Nucleus accumbens (tissue), 56 donors: ENCODE data around the gene LSM10.

Experiments used
- DNase-seq, 56 donors: peaks; one replicate each; lab custom pipeline; 2025; lab: John Stamatoyannopoulos, UW

Gene LSM10

DNA sequence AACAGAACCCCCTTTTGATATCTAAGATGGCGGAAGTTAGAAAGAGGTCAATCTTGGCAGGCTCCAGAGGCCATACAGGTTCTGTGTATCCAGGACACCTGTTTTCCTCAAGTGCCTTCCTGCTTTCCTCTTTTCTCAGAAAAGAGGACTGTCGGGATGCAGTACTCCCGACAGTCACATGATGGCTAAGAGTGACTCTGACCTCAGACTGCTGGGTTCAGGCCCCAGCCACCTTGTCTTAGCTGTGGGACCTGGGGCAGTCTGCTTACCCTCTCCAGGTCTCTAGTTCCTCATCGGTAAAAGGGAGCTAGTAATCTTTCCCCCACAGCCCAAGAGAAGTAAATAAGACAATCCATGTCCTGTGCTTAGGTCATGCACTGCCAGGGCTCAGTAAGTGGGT is 41.9 kb downstream of the LSM10 start:
- DNase-seq = no peak

DNA sequence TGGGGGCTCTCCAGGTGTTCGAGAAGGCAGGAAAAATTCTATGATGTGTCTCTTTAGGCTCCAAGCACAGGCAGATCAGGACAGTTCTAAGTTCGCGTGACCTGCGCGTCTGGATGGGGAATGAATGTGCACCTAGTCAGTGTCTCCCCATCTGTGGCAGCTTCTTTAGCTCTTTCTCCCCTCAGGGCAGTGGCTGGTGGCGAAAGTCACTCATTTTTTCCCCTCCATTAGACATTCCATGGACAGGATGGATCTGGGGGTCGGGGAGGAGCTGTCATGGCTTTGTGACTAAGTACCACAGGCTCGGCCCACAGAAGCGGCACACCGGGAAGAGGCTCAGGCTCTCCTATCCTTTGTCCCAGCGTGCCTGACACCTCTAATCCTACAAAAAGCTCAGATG is 43.2 kb downstream of the LSM10 start:
- DNase-seq = no peak

DNA sequence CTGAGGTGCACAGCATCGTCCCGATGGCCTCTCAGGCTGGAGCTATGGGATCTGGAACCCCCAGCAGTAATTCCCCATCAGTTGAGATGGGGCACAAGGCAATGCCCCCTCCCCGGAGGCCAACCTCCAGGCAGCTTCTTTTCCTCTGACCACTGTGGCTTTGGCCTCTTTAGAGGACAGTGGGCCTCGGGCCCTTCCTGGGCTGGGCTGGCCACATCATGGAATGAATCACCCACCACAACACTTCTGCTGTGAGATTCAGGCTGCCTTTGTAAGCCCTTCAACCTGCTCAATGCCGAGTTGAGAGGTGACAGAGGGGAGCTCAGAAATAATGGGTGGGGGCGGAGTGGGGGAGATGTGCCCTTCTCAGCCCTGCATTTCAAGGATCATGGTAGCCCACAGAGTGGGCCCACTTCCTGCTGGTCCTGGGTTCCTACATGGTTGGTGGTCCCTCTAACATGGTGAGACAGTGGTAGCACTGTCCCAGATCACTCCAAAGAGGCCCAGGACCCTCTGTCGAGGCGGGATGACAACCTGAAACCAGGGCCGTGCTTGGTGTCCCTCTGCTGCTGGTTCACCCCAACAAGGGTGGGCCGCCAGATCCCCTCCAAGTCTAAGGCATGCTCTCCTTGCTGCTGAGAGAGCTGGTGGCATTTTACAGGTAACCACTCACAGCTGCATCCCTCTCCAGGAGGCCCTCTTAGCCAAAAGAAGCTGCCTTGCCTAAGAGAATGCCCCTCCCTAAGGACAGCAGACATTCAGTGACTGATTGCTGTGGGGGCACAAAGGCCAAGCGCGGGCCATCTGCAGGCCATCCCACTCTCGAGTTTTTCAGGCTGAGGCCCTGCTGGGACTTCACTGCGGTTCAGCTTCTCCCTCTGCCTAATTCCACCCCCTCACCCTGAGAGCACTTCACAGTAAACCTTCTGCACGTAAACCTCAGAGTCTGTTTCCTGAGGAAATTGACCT is 44.5 kb downstream of the LSM10 start:
- no peak for DNase-seq

DNA sequence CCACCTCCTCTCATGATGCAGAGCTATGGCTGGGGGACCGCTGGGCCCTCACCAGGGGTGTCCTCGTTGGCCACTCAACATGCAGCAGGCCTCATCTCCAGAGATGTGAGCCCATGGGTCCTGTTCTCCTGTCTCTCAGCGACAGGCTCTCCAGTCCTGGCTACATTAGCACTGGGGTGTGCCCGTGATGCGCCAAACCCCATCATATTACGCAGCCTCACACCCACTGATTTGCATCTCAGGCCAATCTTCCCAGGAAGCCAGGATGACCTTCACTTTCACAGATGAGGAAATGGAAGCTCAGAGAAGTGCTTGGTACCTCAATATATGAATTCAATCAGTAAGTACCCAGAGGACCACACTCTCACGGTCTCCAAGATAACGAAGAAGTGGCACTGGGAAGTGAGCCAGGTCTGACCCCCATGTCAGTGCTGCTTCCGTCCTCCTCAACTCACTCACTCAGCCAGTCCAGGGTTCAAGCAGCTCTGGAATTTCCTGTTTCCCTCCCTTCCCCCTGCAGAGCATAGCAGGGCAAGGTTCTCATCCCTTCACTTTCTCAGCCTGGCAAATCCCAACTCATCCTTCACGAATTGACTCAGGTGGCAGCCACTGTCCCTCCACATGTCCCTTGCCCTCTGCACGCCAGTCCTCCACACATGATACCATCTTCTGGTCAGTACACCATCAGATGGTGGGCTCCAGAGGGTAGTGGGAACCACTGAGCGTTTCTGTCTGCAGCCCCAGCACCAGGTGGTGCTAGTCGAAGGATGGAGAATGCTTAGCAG is 45.4 kb downstream of the LSM10 start:
- no peak for DNase-seq

DNA sequence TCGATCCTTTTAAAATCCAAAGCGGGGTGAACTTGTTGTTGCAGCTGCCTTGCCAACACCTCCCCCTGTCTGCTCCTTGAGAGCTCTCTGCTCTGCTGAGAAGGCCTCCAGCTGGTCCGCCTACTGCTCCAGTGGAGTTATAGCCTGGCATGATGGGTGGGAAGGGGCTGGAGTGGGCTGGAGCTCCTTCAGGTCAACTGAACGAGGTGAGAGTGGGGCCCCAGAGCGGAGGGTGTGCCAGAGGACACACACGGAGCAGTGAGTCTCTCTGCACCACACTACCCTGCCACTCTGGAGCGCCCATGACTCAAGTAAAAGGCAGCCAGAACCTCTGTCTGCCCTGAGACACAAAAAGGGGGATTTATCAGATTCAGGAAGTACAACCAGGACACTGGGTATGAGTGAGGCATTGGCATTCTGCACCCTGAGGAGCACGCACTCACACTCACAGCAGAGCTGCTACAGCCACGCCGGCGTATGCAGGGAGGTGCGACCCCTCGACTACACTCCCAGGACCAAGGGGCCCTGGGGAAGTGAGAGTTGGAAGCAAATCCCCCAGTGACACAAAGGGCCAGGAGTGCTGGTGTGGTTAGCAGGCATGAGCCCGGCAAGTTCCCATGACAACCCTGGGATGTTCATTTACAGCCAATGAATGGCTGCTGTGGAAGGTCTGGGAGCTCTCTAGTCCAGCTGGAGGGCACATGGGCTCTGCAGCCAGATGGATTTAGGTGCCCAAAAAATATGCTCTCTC is 46.3 kb downstream of the LSM10 start:
- peak in 11 of 56 donors; percentile 3 to 37 (median 16) for DNase-seq

DNA sequence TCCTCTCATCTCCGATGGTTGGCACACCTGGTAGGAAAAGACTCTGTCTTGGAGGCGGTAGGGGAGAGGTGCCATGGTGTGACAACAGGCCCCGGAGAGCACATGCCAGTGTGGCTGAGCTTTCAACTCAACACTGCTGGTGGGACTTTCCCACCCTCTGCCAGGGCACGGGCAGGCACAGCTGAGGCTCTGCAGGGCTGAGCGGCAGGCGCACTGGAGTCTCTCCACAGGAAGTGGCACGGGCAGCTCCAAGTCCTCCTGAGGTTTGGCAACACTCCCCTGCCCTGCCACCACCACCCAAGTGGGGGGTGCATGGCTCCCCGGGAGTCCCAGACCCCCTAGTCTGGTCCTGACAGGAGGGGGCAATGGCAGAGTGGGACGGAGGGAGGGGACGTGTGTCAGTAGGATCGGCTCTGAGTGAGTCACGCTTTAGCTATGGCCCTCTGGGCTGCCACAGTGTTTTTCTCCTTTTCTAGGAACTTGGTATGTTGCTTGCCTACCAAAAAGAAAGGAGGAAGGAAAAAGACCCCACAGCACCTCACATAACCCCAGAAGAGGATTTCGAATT is 47.0 kb downstream of the LSM10 start:
- peak in 1 of 56 donors; percentile 16 for DNase-seq

DNA sequence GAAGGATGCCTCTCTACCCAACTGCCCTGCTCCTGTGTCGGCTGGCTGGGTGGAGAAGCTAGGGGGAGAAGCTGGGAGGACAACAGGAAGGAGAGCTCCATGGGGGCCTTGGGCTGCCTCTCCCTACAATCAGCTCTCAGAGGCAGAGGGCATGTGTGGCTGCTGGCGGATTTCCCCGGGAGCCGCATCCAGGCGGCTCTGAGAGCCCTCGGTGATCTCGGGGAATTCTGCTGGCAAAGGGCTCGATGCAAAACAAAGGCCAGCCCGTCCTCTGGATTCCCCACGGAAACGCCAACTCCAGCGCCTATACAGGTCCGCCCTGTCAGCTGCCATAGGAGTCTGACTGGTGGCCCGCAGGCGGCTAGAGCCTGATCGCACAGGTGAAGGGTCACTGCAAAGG is 47.9 kb downstream of the LSM10 start:
- DNase-seq = peak in 2 of 56 donors; percentile 12 to 13

DNA sequence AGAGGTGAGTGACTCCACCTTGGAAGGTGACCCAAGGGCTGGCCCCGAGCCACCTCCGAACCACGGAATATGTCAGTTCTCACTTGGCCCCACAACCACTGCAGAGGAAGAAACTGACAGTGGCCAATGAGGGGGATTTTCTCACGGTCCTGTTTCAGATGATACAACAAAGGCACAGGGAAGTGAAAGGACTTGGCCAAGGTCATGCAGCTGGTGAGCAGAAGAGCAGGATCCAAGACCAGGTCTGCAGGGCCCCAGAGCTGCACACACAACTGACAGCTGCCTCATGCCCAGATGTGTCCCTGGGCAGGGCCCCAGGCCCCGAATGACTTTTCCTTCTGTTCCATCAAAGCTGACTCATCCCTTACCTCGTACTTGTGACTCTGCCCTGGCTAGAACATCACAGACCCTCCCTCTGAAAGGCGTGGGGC is 48.5 kb downstream of the LSM10 start:
- no peak for DNase-seq

DNA sequence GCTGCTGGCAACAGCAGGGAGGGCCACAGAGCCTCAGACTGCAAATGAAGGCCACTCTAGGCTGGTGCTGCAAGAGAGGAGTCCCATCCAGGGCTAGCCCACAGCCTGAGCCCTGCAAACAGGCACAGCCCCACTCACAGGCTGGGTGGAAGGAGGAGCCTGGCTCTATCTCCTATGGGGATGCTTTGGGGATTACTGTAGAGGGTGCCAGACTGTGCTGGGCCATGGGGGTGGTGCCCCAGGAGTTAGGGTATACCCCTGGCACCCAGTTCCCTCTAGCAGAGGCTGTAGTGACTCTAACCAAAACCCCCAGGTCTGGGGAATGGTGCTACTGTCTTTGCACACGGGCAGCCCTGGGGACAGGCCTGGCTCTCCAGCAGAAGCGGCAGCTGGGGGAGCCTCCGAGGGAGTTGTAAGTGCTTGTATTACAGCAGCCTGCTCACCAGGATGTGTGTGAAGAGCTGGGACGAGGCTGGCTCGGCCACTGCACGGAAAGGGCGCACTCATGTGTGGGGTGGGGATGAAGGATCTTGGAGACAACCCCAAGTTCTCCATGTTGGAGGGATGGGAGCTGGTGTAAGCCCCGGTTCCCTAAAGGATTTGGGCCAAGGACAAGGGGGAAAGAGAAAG is 50.9 kb downstream of the LSM10 start:
- DNase-seq = no peak

DNA sequence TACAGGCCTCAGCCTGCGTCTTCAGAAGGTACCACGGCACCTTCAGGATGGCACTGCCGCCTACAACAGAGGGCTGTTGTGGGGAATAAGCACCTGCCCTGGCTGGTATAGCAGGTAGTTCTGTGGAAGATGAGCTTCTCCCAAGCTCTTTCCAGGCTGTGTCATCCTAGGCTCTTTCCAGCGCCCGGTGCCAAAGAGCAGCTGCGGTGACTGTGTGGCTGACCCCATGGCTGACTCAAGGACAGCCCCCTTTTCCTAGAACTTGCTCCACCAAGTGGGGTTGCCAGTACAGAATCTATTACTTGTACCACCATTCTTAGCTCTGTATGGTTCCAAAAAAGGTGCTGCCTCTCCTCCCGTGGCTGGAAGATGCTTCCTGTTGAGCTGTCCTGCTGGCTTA is 52.4 kb downstream of the LSM10 start:
- DNase-seq = no peak

DNA sequence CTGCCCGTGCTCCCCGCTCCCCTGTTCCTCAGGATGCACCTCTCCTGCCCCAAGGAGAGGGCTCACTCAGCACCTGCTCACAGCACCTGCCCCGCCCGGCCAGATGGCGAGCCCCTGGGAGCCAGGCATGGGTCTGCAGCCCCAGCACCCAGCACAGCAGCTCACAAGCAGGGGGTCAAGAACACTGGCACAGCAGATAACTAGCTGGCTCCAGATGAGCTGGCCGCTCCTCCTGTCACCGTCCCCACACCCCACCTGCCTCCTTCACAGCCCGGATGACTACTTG is 53.4 kb downstream of the LSM10 start:
- no peak for DNase-seq

DNA sequence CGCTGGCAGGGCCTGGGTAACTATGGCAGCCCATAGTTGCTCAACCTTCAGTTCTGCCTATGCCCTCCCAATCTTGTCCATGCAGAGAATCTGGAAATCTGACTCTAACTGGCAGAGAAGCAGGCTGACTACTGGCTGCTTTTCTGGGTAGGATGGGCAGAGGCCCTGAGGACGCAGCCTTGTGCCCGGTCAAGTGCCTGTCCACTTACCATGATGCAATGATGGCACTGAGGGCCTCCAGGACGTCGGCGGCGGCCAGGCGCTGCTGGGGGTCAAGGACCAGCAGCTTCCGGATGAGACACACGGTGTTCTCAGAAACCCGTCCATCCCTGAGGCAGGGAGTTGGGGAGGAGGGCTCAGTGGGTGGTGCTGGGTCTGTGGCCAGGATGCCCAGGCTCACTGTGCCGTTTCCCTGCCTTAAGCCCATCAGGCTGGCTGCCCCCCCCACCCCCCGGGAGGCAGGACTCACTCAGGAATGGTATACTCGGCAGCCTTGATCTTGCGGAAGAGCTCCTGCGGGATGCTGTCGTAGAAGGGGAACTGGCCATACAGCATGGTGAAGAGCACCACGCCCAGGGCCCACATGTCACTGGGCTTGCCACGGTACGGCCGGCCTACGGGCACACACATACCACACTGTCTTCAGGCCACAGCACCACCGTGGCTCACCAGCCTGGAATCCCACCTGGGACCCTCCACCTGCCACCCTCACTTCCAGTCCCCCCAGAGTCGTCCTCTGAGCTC is 53.9 kb downstream of the LSM10 start:
- DNase-seq = no peak
